Uterus (tissue), 2 donors: ENCODE data around the gene IFNAR1.
"Not testable (repeated sequence)": the region's sequence is repeated elsewhere in the genome, so short reads cannot be mapped to it uniquely, and the experiment has no call there.

Source experiments
- POLR2A ChIP-seq, 2 donors: fragments of 450-650 bp; IDR thresholded peaks; one replicate each; pipeline ENCODE4 v1.6.1; 2016; ENCODE audit warnings: antibody characterized with exemption in 2 of 2, mild to moderate bottlenecking in 1 of 2, moderate library complexity in 1 of 2
- TF ChIP-seq, protein P1 (sequence below), 4 experiments: fragments of 200-600 bp in 2 of 4; fragments of 450-650 bp in 2 of 4; sonication (generic) in 2 of 4; IDR thresholded peaks; one replicate each; pipeline ENCODE4 v1.5.1; 2016 to 2019; ENCODE audit warnings: antibody characterized with exemption in 4 of 4, mild to moderate bottlenecking in 2 of 4, moderate library complexity in 1 of 4

DNA sequence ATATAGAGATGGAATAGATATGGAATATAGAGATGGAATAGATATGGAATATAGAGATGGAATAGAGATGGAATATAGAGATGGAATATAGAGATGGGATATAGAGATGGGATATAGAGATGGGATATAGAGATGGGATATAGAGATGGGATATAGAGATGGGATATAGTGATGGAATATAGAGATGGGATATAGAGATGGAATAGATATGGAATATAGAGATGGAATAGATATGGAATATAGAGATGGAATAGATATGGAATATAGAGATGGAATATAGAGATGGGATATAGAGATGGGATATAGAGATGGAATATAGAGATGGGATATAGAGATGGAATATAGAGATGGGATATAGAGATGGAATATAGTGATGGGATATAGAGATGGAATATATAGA, 1.2 kb upstream of the IFNAR1 start:
- TF ChIP-seq, protein P1, sequence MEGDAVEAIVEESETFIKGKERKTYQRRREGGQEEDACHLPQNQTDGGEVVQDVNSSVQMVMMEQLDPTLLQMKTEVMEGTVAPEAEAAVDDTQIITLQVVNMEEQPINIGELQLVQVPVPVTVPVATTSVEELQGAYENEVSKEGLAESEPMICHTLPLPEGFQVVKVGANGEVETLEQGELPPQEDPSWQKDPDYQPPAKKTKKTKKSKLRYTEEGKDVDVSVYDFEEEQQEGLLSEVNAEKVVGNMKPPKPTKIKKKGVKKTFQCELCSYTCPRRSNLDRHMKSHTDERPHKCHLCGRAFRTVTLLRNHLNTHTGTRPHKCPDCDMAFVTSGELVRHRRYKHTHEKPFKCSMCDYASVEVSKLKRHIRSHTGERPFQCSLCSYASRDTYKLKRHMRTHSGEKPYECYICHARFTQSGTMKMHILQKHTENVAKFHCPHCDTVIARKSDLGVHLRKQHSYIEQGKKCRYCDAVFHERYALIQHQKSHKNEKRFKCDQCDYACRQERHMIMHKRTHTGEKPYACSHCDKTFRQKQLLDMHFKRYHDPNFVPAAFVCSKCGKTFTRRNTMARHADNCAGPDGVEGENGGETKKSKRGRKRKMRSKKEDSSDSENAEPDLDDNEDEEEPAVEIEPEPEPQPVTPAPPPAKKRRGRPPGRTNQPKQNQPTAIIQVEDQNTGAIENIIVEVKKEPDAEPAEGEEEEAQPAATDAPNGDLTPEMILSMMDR (IDR thresholded peaks at IDR 0.05), result not testable (repeated sequence)
- not testable (repeated sequence) for TF ChIP-seq POLR2A (IDR thresholded peaks at IDR 0.05)
